SK-N-SH treated with all-trans-retinoic acid at 6 μM for 48 hours (cell line): ENCODE measurements around the gene SLC2A4.

Experiments used
- ARNTL ChIP-seq: fragments of 450-650 bp; formaldehyde crosslinking; IDR thresholded peaks from 2 replicates; pipeline ENCODE4 v1.5.0; 2020; ENCODE audit warnings: low read depth, mild to moderate bottlenecking, moderate library complexity, borderline replicate concordance
- BACH2 ChIP-seq: fragments of 250-450 bp; sonication (Bioruptor Pico); IDR thresholded peaks from 2 replicates; pipeline ENCODE4 v1.9.0; 2021; ENCODE audit warnings: mild to moderate bottlenecking, borderline replicate concordance
- CSDC2 ChIP-seq: fragments of 250-450 bp; sonication (Bioruptor Pico); IDR thresholded peaks from 2 replicates; pipeline ENCODE4 v1.5.0; 2020; ENCODE audit warnings: mild to moderate bottlenecking, moderate library complexity
- ESRRG ChIP-seq: fragments of 250-450 bp; sonication (Bioruptor Pico); IDR thresholded peaks from 2 replicates; pipeline ENCODE4 v1.6.1; 2021; ENCODE audit warnings: mild to moderate bottlenecking
- OSR1 ChIP-seq: fragments of 250-450 bp; sonication (Bioruptor Pico); IDR thresholded peaks from 2 replicates; pipeline ENCODE4 v1.8.0; 2022; ENCODE audit warnings: moderate library complexity, mild to moderate bottlenecking, inconsistent platforms
- PATZ1 ChIP-seq: fragments of 250-450 bp; sonication (Bioruptor Pico); IDR thresholded peaks from 2 replicates; pipeline ENCODE4 v1.8.0; 2020; ENCODE audit warnings: mild to moderate bottlenecking, moderate library complexity, borderline replicate concordance
- RARB ChIP-seq: fragments of 250-450 bp; sonication (Bioruptor Pico); IDR thresholded peaks from 2 replicates; pipeline ENCODE4 v1.8.0; 2021; ENCODE audit warnings: mild to moderate bottlenecking, moderate library complexity
- TCF4 ChIP-seq: fragments of 250-450 bp; sonication (Bioruptor Pico); IDR thresholded peaks from 2 replicates; pipeline ENCODE4 v1.8.0; 2021; ENCODE audit warnings: mild to moderate bottlenecking, moderate library complexity, borderline replicate concordance
- TOX ChIP-seq: fragments of 250-450 bp; sonication (Bioruptor Pico); IDR thresholded peaks from 2 replicates; pipeline ENCODE4 v1.8.0; 2021; ENCODE audit warnings: mild to moderate bottlenecking, moderate library complexity, borderline replicate concordance
- ZNF565 ChIP-seq: fragments of 450-650 bp; formaldehyde crosslinking; conservative IDR thresholded peaks from 2 replicates; pipeline ENCODE4 v1.5.0; 2020; ENCODE audit warnings: low read depth, mild to moderate bottlenecking, moderate library complexity
- ZNF70 ChIP-seq: fragments of 450-650 bp; formaldehyde crosslinking; IDR thresholded peaks from 2 replicates; pipeline ENCODE4 v1.5.0; 2020; ENCODE audit warnings: mild to moderate bottlenecking, moderate library complexity
- TF ChIP-seq, protein P1 (sequence below): fragments of 250-450 bp; sonication (Bioruptor Pico); IDR thresholded peaks from 2 replicates; pipeline ENCODE4 v1.5.1; 2020; ENCODE audit warnings: low read depth, mild to moderate bottlenecking, moderate library complexity

GRCh38 chr17:7234083-7234951, 47.2 kb upstream of the SLC2A4 start, which contains the start of gene DVL2:
- TF ChIP-seq PATZ1 (CRISPR knock-in tag) (peak; percentile 65), OSR1 (no peak), ESRRG (CRISPR knock-in tag) (peak; percentile 91; the same call in 1 of the 2 replicates), CSDC2 (CRISPR knock-in tag) (peak; percentile 81), ZNF565 (CRISPR knock-in tag) (peak; percentile 68; the same call in 1 of the 2 replicates), RARB (peak; percentile 59; the same call in 1 of the 2 replicates), ZNF70 (CRISPR knock-in tag) (peak; percentile 47; the same call in 1 of the 2 replicates), BACH2 (no peak), TCF4 (no peak), TOX (CRISPR knock-in tag) (peak; percentile 53), ARNTL (CRISPR knock-in tag) (peak; percentile 86; the same call in 1 of the 2 replicates)
- TF ChIP-seq, protein P1, sequence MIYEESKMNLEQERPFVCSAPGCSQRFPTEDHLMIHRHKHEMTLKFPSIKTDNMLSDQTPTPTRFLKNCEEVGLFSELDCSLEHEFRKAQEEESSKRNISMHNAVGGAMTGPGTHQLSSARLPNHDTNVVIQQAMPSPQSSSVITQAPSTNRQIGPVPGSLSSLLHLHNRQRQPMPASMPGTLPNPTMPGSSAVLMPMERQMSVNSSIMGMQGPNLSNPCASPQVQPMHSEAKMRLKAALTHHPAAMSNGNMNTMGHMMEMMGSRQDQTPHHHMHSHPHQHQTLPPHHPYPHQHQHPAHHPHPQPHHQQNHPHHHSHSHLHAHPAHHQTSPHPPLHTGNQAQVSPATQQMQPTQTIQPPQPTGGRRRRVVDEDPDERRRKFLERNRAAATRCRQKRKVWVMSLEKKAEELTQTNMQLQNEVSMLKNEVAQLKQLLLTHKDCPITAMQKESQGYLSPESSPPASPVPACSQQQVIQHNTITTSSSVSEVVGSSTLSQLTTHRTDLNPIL (CRISPR knock-in tag) = no peak
